AG20443 (cell line): Measurements from ENCODE around the gene GNPTAB.

ENCODE experiments used
- DNase-seq: peaks from one replicate; pipeline ENCODE4 v3.0.0; 2012; ENCODE audit warnings: low spot score, mixed read lengths

Gene GNPTAB

GRCh38 chr12:101804409-101804808 lies 26.4 kb downstream of the GNPTAB start:
- no peak for DNase-seq

GRCh38 chr12:101803978-101804377 lies 26.8 kb downstream of the GNPTAB start:
- DNase-seq, result no peak

- no peak for DNase-seq
Measured at GRCh38 chr12:101802486-101802885, 28.3 kb downstream of the GNPTAB start.

GRCh38 chr12:101799774-101800173 lies 31.0 kb downstream of the GNPTAB start:
- no peak for DNase-seq

GRCh38 chr12:101795786-101796185 lies 35.0 kb downstream of the GNPTAB start:
- DNase-seq, result no peak

GRCh38 chr12:101795013-101795412 lies 35.7 kb downstream of the GNPTAB start:
- DNase-seq, result no peak

GRCh38 chr12:101794574-101794973 lies 36.2 kb downstream of the GNPTAB start:
- no peak for DNase-seq

- peak; percentile 59 for DNase-seq
Measured at GRCh38 chr12:101793401-101793800, 37.4 kb downstream of the GNPTAB start.

GRCh38 chr12:101792046-101792931 lies 38.5 kb downstream of the GNPTAB start:
- DNase-seq, result no peak

- DNase-seq, result no peak
Measured at GRCh38 chr12:101789171-101789570, 41.6 kb downstream of the GNPTAB start.

GRCh38 chr12:101785671-101786070 lies 45.1 kb downstream of the GNPTAB start:
- DNase-seq, result no peak

- no peak for DNase-seq
Measured at GRCh38 chr12:101784376-101784775, 46.4 kb downstream of the GNPTAB start.

- DNase-seq, result no peak
Measured at GRCh38 chr12:101783838-101784237, 46.9 kb downstream of the GNPTAB start.

- no peak for DNase-seq
Measured at GRCh38 chr12:101783150-101783549, 47.6 kb downstream of the GNPTAB start.

GRCh38 chr12:101782273-101782731 lies 48.5 kb downstream of the GNPTAB start:
- DNase-seq, result peak; percentile 34

- DNase-seq, result no peak
Measured at GRCh38 chr12:101781834-101782233, 48.9 kb downstream of the GNPTAB start.

- DNase-seq, result no peak
Measured at GRCh38 chr12:101780599-101780998, 50.2 kb downstream of the GNPTAB start.

- DNase-seq, result no peak
Measured at GRCh38 chr12:101779626-101780025, 51.1 kb downstream of the GNPTAB start.

- no peak for DNase-seq
Measured at GRCh38 chr12:101779200-101779599, 51.6 kb downstream of the GNPTAB start.

GRCh38 chr12:101777978-101778377 lies 52.8 kb downstream of the GNPTAB start:
- no peak for DNase-seq

GRCh38 chr12:101777485-101777884 lies 53.3 kb downstream of the GNPTAB start:
- DNase-seq, result no peak

- DNase-seq, result no peak
Measured at GRCh38 chr12:101775816-101776215, 54.9 kb downstream of the GNPTAB start.

GRCh38 chr12:101773650-101774162 lies 57.1 kb downstream of the GNPTAB start:
- DNase-seq, result peak; percentile 84
